Chondrocyte (in vitro differentiated cells): ENCODE data around the gene SLC39A6. TPM values are rescaled to one million over a fixed set of nuclear protein-coding genes. Genes with fewer than 3 reads are reported as not detected.

ENCODE experiments used
- DNase-seq: peaks from one replicate; pipeline ENCODE4 v3.0.0; 2021; ENCODE audit warnings: mixed read lengths, low spot score
- H3K27ac Mint-ChIP-seq: one replicate; pipeline ENCODE4 v1.8.0; 2021; ENCODE audit warnings: mild to moderate bottlenecking, moderate library complexity, mixed read lengths; ENCODE audit not compliant: unreplicated experiment
- H3K27me3 Mint-ChIP-seq: 2 replicates; pipeline ENCODE4 v1.8.0; 2021; ENCODE audit warnings: low read depth, mixed read lengths
- H3K36me3 Mint-ChIP-seq: 2 replicates; pipeline ENCODE4 v1.8.0; 2021; ENCODE audit warnings: low read depth, mixed read lengths
- H3K4me1 Mint-ChIP-seq: 2 replicates; pipeline ENCODE4 v1.8.0; 2021; ENCODE audit warnings: low read depth, mild to moderate bottlenecking, mixed read lengths
- H3K4me3 Mint-ChIP-seq: one replicate; pipeline ENCODE4 v1.8.0; 2021; ENCODE audit warnings: mild to moderate bottlenecking, moderate library complexity, mixed read lengths; ENCODE audit not compliant: unreplicated experiment
- H3K9me3 Mint-ChIP-seq: 2 replicates; pipeline ENCODE4 v1.8.0; 2021; ENCODE audit warnings: low read depth, mixed read lengths
- CTCF ChIP-seq: fragments of 200-600 bp; sonication (generic); IDR thresholded peaks from 2 replicates; pipeline ENCODE4 v1.5.0; 2021; ENCODE audit warnings: antibody characterized with exemption, mild to moderate bottlenecking, moderate library complexity
- total RNA-seq: library from RNA; stranded (reverse); gene quantifications from 3 replicates; pipeline ENCODE4 v1.2.1, GENCODE V29; 2021

SLC39A6 gene
- total RNA-seq, 1 donor from 2014 or later, result 86.4 TPM

- no peak overlapping the region for H3K27ac Mint-ChIP-seq
- H3K4me1 Mint-ChIP-seq, result no peaks in the 10 kb centered on the region
- H3K9me3 Mint-ChIP-seq, result no peaks in the 10 kb centered on the region
- peaks cover 43% of the 10 kb centered on the region for H3K36me3 Mint-ChIP-seq
- H3K27me3 Mint-ChIP-seq, result no peaks in the 10 kb centered on the region
- DNase-seq, result no peak
- no peak for TF ChIP-seq CTCF
- no peak overlapping the region for H3K4me3 Mint-ChIP-seq
These were observed 16.8 kb downstream of the SLC39A6 start for GRCh38 chr18:36112302-36112701.

DNA sequence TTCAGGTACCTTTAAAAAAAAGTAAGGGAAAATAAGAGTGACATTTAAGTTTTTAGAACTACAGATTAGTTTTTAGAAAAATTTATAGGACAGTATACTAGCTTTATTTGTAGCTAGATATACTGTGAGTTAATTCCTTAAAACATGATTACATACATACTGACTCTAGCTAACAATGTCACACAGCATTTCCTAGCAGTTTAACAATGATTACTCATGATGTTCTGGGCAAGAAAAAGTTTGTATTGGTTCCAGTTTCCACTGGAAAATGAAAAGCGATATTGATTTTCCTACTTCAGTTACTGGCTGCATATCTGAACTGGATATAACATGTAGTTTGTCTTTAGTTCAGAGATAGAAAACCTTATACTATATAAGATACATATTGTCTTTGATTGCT lies 19.4 kb downstream of the SLC39A6 start:
- H3K9me3 Mint-ChIP-seq, result peaks cover 2% of the 10 kb centered on the region
- no peak overlapping the region for H3K27ac Mint-ChIP-seq
- TF ChIP-seq CTCF, result no peak
- no peaks in the 10 kb centered on the region for H3K27me3 Mint-ChIP-seq
- no peak overlapping the region for H3K4me3 Mint-ChIP-seq
- peaks cover 28% of the 10 kb centered on the region for H3K36me3 Mint-ChIP-seq
- H3K4me1 Mint-ChIP-seq, result no peaks in the 10 kb centered on the region
- DNase-seq, result no peak

GRCh38 chr18:36108601-36109000 lies 20.5 kb downstream of the SLC39A6 start:
- no peak overlapping the region for H3K4me3 Mint-ChIP-seq
- H3K36me3 Mint-ChIP-seq, result peaks cover 26% of the 10 kb centered on the region
- H3K27ac Mint-ChIP-seq, result no peak overlapping the region
- TF ChIP-seq CTCF, result no peak
- H3K9me3 Mint-ChIP-seq, result peaks cover 12% of the 10 kb centered on the region
- H3K27me3 Mint-ChIP-seq, result no peaks in the 10 kb centered on the region
- no peak for DNase-seq
- H3K4me1 Mint-ChIP-seq, result no peaks in the 10 kb centered on the region

DNA sequence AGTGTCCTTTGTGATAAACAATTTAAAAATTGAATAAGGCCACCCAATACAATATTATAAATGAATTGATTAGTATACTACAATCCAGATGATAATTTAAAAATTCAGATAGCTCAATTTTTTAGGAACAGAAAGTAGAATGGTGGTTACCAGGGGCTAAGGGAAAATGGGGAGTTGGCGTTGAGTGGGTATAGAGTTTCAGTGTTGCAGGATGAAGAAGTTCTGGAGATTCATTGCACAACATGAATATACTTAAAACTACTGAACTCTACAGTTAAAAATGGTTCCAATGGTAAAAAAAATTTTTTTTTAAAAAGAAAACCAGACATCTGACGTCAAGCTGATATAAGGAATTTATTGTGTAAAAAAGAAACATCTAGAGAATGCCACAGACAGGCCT lies 20.9 kb downstream of the SLC39A6 start:
- no peak for DNase-seq
- H3K36me3 Mint-ChIP-seq, result peaks cover 27% of the 10 kb centered on the region
- no peak for TF ChIP-seq CTCF
- H3K9me3 Mint-ChIP-seq, result peaks cover 16% of the 10 kb centered on the region
- H3K4me1 Mint-ChIP-seq, result no peaks in the 10 kb centered on the region
- H3K4me3 Mint-ChIP-seq, result no peak overlapping the region
- H3K27me3 Mint-ChIP-seq, result no peaks in the 10 kb centered on the region
- no peak overlapping the region for H3K27ac Mint-ChIP-seq

DNA sequence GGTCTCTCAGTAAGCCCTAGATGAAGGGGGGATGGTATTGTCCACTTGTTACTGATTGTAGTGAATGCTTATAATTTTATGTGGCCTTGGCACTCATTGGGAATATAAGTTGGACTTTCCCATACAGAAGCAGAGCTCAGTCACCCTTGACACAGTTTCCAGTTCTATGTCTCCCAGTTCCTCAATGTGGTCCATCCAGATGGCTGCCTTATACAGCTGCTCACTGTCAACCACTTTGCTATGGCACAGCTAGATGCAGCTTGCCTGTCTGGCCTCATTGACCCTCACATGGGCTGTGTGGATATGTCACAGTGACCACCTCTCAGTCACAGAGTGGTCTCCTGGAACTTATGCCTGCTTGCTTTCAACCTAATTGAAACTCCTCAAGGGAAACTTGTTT lies 21.7 kb downstream of the SLC39A6 start:
- no peak overlapping the region for H3K27ac Mint-ChIP-seq
- H3K4me3 Mint-ChIP-seq, result no peak overlapping the region
- no peaks in the 10 kb centered on the region for H3K27me3 Mint-ChIP-seq
- TF ChIP-seq CTCF, result no peak
- H3K9me3 Mint-ChIP-seq, result peaks cover 22% of the 10 kb centered on the region
- no peaks in the 10 kb centered on the region for H3K4me1 Mint-ChIP-seq
- H3K36me3 Mint-ChIP-seq, result peaks cover 29% of the 10 kb centered on the region
- DNase-seq, result no peak
